NCI-H82 (cell line): ENCODE results near the gene FASN.

Experiments
- DNase-seq: peaks from one replicate; lab custom pipeline; 2025; lab: John Stamatoyannopoulos, UW

Gene FASN

GRCh38 chr17:82055965-82056728 is 41.9 kb downstream of the FASN start:
- no peak for DNase-seq

GRCh38 chr17:82055023-82055964 is 42.7 kb downstream of the FASN start:
- no peak for DNase-seq

- no peak for DNase-seq
Measured at GRCh38 chr17:82054351-82055022, 43.5 kb downstream of the FASN start.

- DNase-seq, result no peak
Measured at GRCh38 chr17:82053556-82054263, 44.3 kb downstream of the FASN start.

GRCh38 chr17:82053130-82053529 is 44.9 kb downstream of the FASN start:
- DNase-seq, result no peak

GRCh38 chr17:82052638-82053059 is 45.4 kb downstream of the FASN start:
- DNase-seq, result no peak

- peak; percentile 82 for DNase-seq
Measured at GRCh38 chr17:82051776-82052637, 46.0 kb downstream of the FASN start, which contains the start of the genes GPS1 and RFNG. Gene GPS1 (plus strand): TSS chr17:82051898. CDS start chr17:82051932, 34 bp downstream. Gene RFNG (minus strand): TSS chr17:82051811. CDS start chr17:82051766, 45 bp downstream.

GRCh38 chr17:82050761-82051641 is 47.0 kb downstream of the FASN start:
- DNase-seq, result no peak

- no peak for DNase-seq
Measured at GRCh38 chr17:82050152-82050760, 47.8 kb downstream of the FASN start.

- DNase-seq, result no peak
Measured at GRCh38 chr17:82049521-82049971, 48.5 kb downstream of the FASN start.

- DNase-seq, result no peak
Measured at GRCh38 chr17:82049106-82049505, 48.9 kb downstream of the FASN start.

GRCh38 chr17:82048571-82048971 is 49.5 kb downstream of the FASN start:
- DNase-seq, result no peak

- no peak for DNase-seq
Measured at GRCh38 chr17:82047914-82048570, 50.0 kb downstream of the FASN start.

- DNase-seq, result no peak
Measured at GRCh38 chr17:82047379-82047778, 50.7 kb downstream of the FASN start.

GRCh38 chr17:82046903-82047302 is 51.1 kb downstream of the FASN start:
- DNase-seq, result no peak

GRCh38 chr17:82045936-82046484 is 52.0 kb downstream of the FASN start:
- no peak for DNase-seq

GRCh38 chr17:82043507-82043906 is 54.5 kb downstream of the FASN start:
- no peak for DNase-seq

GRCh38 chr17:82042649-82043048 is 55.4 kb downstream of the FASN start:
- DNase-seq, result no peak
